GM23248 (cell line): ENCODE results near the gene SNX20. TPM values are rescaled to one million over a fixed set of nuclear protein-coding genes. Genes with fewer than 3 reads are reported as not detected.

ENCODE experiments used
- DNase-seq: peaks from one replicate; pipeline ENCODE4 v3.0.0-alpha.2; 2015
- H2AFZ ChIP-seq: fragments of 200-600 bp; sonication (generic); 2 replicates; pipeline ENCODE4 v1.6.1; 2016; ENCODE audit warnings: antibody characterized with exemption
- H3F3A ChIP-seq: fragments of 200-600 bp; sonication (generic); 2 replicates; pipeline ENCODE4 v1.6.1; 2016; ENCODE audit warnings: mild to moderate bottlenecking, antibody characterized with exemption, mixed run types; ENCODE audit not compliant: insufficient read depth
- H3K27ac ChIP-seq: fragments of 200-600 bp; sonication (generic); 2 replicates; pipeline ENCODE4 v1.5.1; 2016; ENCODE audit warnings: mild to moderate bottlenecking
- H3K27me3 ChIP-seq: fragments of 200-600 bp; sonication (generic); replicated peaks from 2 replicates; pipeline ENCODE4 v1.6.1; 2016; ENCODE audit warnings: mild to moderate bottlenecking; ENCODE audit not compliant: insufficient read depth
- H3K36me3 ChIP-seq: fragments of 200-600 bp; sonication (generic); 2 replicates; pipeline ENCODE4 v1.6.1; 2016; ENCODE audit warnings: low read depth, mild to moderate bottlenecking
- H3K4me1 ChIP-seq: fragments of 200-600 bp; sonication (generic); 2 replicates; pipeline ENCODE4 v1.6.1; 2016; ENCODE audit warnings: mild to moderate bottlenecking; ENCODE audit not compliant: insufficient read depth
- H3K4me2 ChIP-seq: fragments of 200-600 bp; sonication (generic); one replicate; pipeline ENCODE4 v1.6.1; 2016; ENCODE audit warnings: mild to moderate bottlenecking; ENCODE audit not compliant: unreplicated experiment
- H3K4me3 ChIP-seq: fragments of 200-600 bp; sonication (generic); 2 replicates; pipeline ENCODE4 v1.5.1; 2016; ENCODE audit warnings: mild to moderate bottlenecking
- H3K79me2 ChIP-seq: fragments of 200-600 bp; sonication (generic); 2 replicates; pipeline ENCODE4 v1.6.1; 2016; ENCODE audit warnings: mild to moderate bottlenecking; ENCODE audit not compliant: insufficient read depth
- H3K9ac ChIP-seq: fragments of 200-600 bp; sonication (generic); 2 replicates; pipeline ENCODE4 v1.6.1; 2016; ENCODE audit warnings: mild to moderate bottlenecking
- H3K9me2 ChIP-seq: fragments of 200-600 bp; sonication (generic); 2 replicates; pipeline ENCODE4 v1.6.1; 2016; ENCODE audit warnings: mixed run types, mild to moderate bottlenecking, moderate library complexity; ENCODE audit not compliant: insufficient read depth
- H3K9me3 ChIP-seq: fragments of 200-600 bp; sonication (generic); one replicate; pipeline ENCODE4 v1.6.1; 2017; ENCODE audit warnings: low read depth
- H4K20me1 ChIP-seq: fragments of 200-600 bp; sonication (generic); 2 replicates; pipeline ENCODE4 v1.6.0; 2016; ENCODE audit not compliant: insufficient read depth
- EZH2 ChIP-seq: fragments of 200-600 bp; sonication (generic); IDR thresholded peaks from 2 replicates; pipeline ENCODE4 v1.6.1; 2018; ENCODE audit warnings: antibody characterized with exemption, mild to moderate bottlenecking; ENCODE audit not compliant: insufficient read depth, poor library complexity, severe bottlenecking
- EZH2phosphoT487 ChIP-seq: fragments of 200-600 bp; sonication (generic); IDR thresholded peaks from 2 replicates; pipeline ENCODE4 v1.6.1; 2018; ENCODE audit warnings: antibody characterized with exemption, moderate library complexity, mild to moderate bottlenecking, low read depth; ENCODE audit not compliant: insufficient read depth
- WGBS, 2 experiments: methylation state at CpG; one replicate each; pipeline ENCODE4 v1.1.6; 2015 to 2017; ENCODE audit warnings: low lambda C conversion rate in 2 of 2, low coverage in 1 of 2; ENCODE audit errors: missing lambda C conversion rate in 2 of 2; 5-methylcytosine and 5-hydroxymethylcytosine counted together
- in situ Hi-C: fragments of 300-500 bp; cut with MboI; formaldehyde crosslinking; loops from 2 replicates; pipeline ENCODE4 v1.15.0; 2020
- polyA plus RNA-seq: library from polyadenylated mRNA; unstranded; fragments of >200 nt; fragmentation: Nextera tagmentation; extraction: Ambion mirVana; gene quantifications from 2 replicates; pipeline ENCODE4 v1.2.1, GENCODE V29; 2016
- total RNA-seq: library from RNA; depleted of rRNA; stranded (reverse); fragments of >200 nt; shearing (Covaris generic); gene quantifications from 2 replicates; pipeline ENCODE4 v1.2.3, GENCODE V29; 2014

Gene SNX20
- total and polyA plus RNA-seq, 2 experiments from 2014 or later, result not detected

GRCh38 chr16:50670476-50670875 lies 10.6 kb downstream of the SNX20 start:
- TF ChIP-seq EZH2phosphoT487 (no peak), EZH2 (no peak)
- Histone ChIP-seq H3K36me3 (no peaks in the 10 kb centered on the region), H3K9me3 (no peaks in the 10 kb centered on the region), H3K9me2 (no peaks in the 10 kb centered on the region), H3K4me3 (no peak overlapping the region), H2AFZ (no peak overlapping the region), H3F3A (no peaks in the 10 kb centered on the region), H3K79me2 (no peaks in the 10 kb centered on the region), H3K27ac (no peak overlapping the region), H4K20me1 (no peaks in the 10 kb centered on the region), H3K27me3 (no peaks in the 10 kb centered on the region), H3K9ac (no peak overlapping the region), H3K4me1 (no peaks in the 10 kb centered on the region), H3K4me2 (no peak overlapping the region)
- in situ Hi-C loops, result no loop called here
- DNase-seq, result no peak
- 41 to 50% methylated on average over 6 of the region's 6 CpGs for WGBS, 2 experiments

GRCh38 chr16:50669741-50670140 lies 11.4 kb downstream of the SNX20 start:
- Histone ChIP-seq H4K20me1 (no peaks in the 10 kb centered on the region), H3K9me2 (no peaks in the 10 kb centered on the region), H3K79me2 (no peaks in the 10 kb centered on the region), H3K9ac (no peak overlapping the region), H3K4me3 (no peak overlapping the region), H3K27ac (no peak overlapping the region), H3K27me3 (no peaks in the 10 kb centered on the region), H2AFZ (no peak overlapping the region), H3K9me3 (no peaks in the 10 kb centered on the region), H3K4me1 (no peaks in the 10 kb centered on the region), H3K4me2 (no peak overlapping the region), H3F3A (no peaks in the 10 kb centered on the region), H3K36me3 (no peaks in the 10 kb centered on the region)
- TF ChIP-seq EZH2, result no peak
- no peak for TF ChIP-seq EZH2phosphoT487
- in situ Hi-C loops, result loop anchor here (5.0 kb wide), 1 partner anchor 297 kb away; no protein-coding TSS in a partner anchor
- DNase-seq, result no peak
- 86 to 88% methylated on average over 4 of the region's 4 CpGs for WGBS, 2 experiments

GRCh38 chr16:50668368-50669008 lies 12.6 kb downstream of the SNX20 start:
- no peaks in the 10 kb centered on the region for H3K27me3 ChIP-seq
- H3K9me2 ChIP-seq, result no peaks in the 10 kb centered on the region
- H2AFZ ChIP-seq, result no peak overlapping the region
- no peaks in the 10 kb centered on the region for H3K9me3 ChIP-seq
- WGBS, 2 experiments, result 75 to 80% methylated on average over 5 of the region's 5 CpGs
- H3K27ac ChIP-seq, result no peak overlapping the region
- H4K20me1 ChIP-seq, result no peaks in the 10 kb centered on the region
- in situ Hi-C loops, result loop anchor here (5.0 kb wide), 1 partner anchor 296 kb away; no protein-coding TSS in a partner anchor
- H3F3A ChIP-seq, result no peaks in the 10 kb centered on the region
- TF ChIP-seq EZH2phosphoT487, result no peak
- no peak for TF ChIP-seq EZH2
- H3K4me2 ChIP-seq, result no peak overlapping the region
- H3K4me3 ChIP-seq, result no peak overlapping the region
- no peak overlapping the region for H3K9ac ChIP-seq
- H3K4me1 ChIP-seq, result no peaks in the 10 kb centered on the region
- no peak for DNase-seq
- H3K79me2 ChIP-seq, result no peaks in the 10 kb centered on the region
- no peaks in the 10 kb centered on the region for H3K36me3 ChIP-seq

GRCh38 chr16:50667497-50668367 lies 13.4 kb downstream of the SNX20 start:
- WGBS, 2 experiments, result 82 to 86% methylated on average over 20 to 21 of the region's 21 CpGs
- no peak overlapping the region for H3K9ac ChIP-seq
- H3K4me2 ChIP-seq, result no peak overlapping the region
- no peaks in the 10 kb centered on the region for H3F3A ChIP-seq
- H2AFZ ChIP-seq, result no peak overlapping the region
- no peak for TF ChIP-seq EZH2phosphoT487
- TF ChIP-seq EZH2, result no peak
- H3K4me3 ChIP-seq, result no peak overlapping the region
- no peaks in the 10 kb centered on the region for H4K20me1 ChIP-seq
- no peak overlapping the region for H3K27ac ChIP-seq
- in situ Hi-C loops, result loop anchor here (5.0 kb wide), 1 partner anchor 295 kb away; no protein-coding TSS in a partner anchor
- no peaks in the 10 kb centered on the region for H3K36me3 ChIP-seq
- no peaks in the 10 kb centered on the region for H3K9me3 ChIP-seq
- H3K79me2 ChIP-seq, result no peaks in the 10 kb centered on the region
- no peaks in the 10 kb centered on the region for H3K9me2 ChIP-seq
- H3K27me3 ChIP-seq, result no peaks in the 10 kb centered on the region
- H3K4me1 ChIP-seq, result no peaks in the 10 kb centered on the region
- DNase-seq, result no peak
